Activated T-helper 17 cell treated with anti-CD3 and anti-CD28 coated beads, Interleukin-2, amount 50 U/mL, for 72 hours (primary cell): ENCODE measurements around the gene CDA. TPM values are rescaled to one million over a fixed set of nuclear protein-coding genes. Genes with fewer than 3 reads are reported as not detected.

Experiments
- ATAC-seq: fragments of 150-1000 bp; cut with Tn5 transposase; replicated peaks from 2 replicates; pipeline ENCODE4 v1.10.0; 2021; ENCODE audit warnings: mild to moderate bottlenecking, moderate library complexity
- H3K27ac Mint-ChIP-seq: one replicate; pipeline ENCODE4 v1.8.0; 2022; ENCODE audit warnings: mixed read lengths
- H3K27me3 Mint-ChIP-seq: one replicate; pipeline ENCODE4 v1.8.0; 2022; ENCODE audit warnings: mixed read lengths
- H3K36me3 Mint-ChIP-seq: one replicate; pipeline ENCODE4 v1.8.0; 2022; ENCODE audit warnings: low read depth, mild to moderate bottlenecking, mixed read lengths
- H3K4me1 Mint-ChIP-seq: one replicate; pipeline ENCODE4 v1.8.0; 2022; ENCODE audit warnings: mixed read lengths
- H3K4me3 Mint-ChIP-seq: one replicate; pipeline ENCODE4 v1.8.0; 2022; ENCODE audit warnings: mild to moderate bottlenecking, mixed read lengths
- H3K9me3 Mint-ChIP-seq: one replicate; pipeline ENCODE4 v1.8.0; 2022; ENCODE audit warnings: mixed read lengths
- total RNA-seq, 2 donors: library from RNA; stranded (reverse); gene quantifications; one replicate each; pipeline ENCODE4 v1.2.3, GENCODE V29; 2022

Gene CDA
- total RNA-seq, 2 donors from 2014 or later = not detected

GRCh38 chr1:20618550-20618949 lies 29.7 kb downstream of the CDA start:
- no peak overlapping the region for H3K27ac Mint-ChIP-seq
- no peak for ATAC-seq
- no peaks in the 10 kb centered on the region for H3K36me3 Mint-ChIP-seq
- peaks cover 16% of the 10 kb centered on the region for H3K27me3 Mint-ChIP-seq
- no peak overlapping the region for H3K4me3 Mint-ChIP-seq
- H3K4me1 Mint-ChIP-seq = no peaks in the 10 kb centered on the region
- H3K9me3 Mint-ChIP-seq = no peaks in the 10 kb centered on the region

DNA sequence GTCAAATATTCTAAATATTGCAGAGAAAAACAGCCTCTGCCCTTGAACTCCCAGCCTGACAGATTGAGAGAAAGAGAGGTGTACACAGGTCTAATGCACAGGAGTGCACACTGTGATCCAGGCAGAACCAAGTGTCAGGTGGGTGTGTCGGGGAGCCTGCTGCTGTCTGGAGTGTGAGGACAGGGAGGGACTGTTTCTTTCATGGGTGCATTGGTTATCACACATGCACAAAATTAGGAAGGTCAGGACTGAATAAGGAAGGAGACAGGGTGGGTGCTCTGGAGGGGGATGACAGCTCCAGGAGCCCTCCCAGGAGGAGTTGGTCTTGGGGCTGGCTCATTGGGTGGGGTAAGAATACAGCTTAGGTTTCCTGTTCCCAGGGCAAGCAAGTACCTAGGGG lies 31.1 kb downstream of the CDA start:
- Mint-ChIP-seq H3K9me3 (no peaks in the 10 kb centered on the region), H3K4me3 (no peak overlapping the region), H3K36me3 (no peaks in the 10 kb centered on the region), H3K4me1 (no peaks in the 10 kb centered on the region), H3K27ac (no peak overlapping the region), H3K27me3 (peaks cover 16% of the 10 kb centered on the region)
- ATAC-seq = no peak

DNA sequence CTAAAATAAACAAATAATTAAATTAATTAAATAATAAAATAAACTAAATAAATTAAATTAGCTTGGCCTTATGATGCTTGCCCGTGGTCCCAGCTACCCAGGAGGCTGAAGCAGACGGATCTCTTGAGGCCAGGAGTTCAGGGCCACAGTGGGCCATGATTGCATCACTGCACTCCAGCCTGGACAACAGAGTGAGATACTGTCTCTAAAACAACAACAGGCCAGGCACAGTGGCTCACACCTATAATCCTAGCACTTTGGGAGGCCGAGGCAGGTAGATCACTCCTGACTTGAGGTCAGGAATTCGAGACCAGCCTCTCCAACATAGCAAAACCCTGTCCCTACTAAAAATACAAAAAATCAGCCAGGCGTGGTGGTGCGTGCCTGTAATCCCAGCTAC lies 32.1 kb downstream of the CDA start:
- Mint-ChIP-seq H3K27ac (no peak overlapping the region), H3K27me3 (peaks cover 16% of the 10 kb centered on the region), H3K9me3 (no peaks in the 10 kb centered on the region), H3K4me1 (no peaks in the 10 kb centered on the region), H3K36me3 (no peaks in the 10 kb centered on the region), H3K4me3 (no peak overlapping the region)
- ATAC-seq = no peak

GRCh38 chr1:20624709-20625108 lies 35.8 kb downstream of the CDA start:
- ATAC-seq = no peak
- no peak overlapping the region for H3K27ac Mint-ChIP-seq
- H3K9me3 Mint-ChIP-seq = no peaks in the 10 kb centered on the region
- peaks cover 4% of the 10 kb centered on the region for H3K27me3 Mint-ChIP-seq
- no peaks in the 10 kb centered on the region for H3K4me1 Mint-ChIP-seq
- H3K36me3 Mint-ChIP-seq = no peaks in the 10 kb centered on the region
- no peak overlapping the region for H3K4me3 Mint-ChIP-seq

GRCh38 chr1:20625176-20626097 lies 36.5 kb downstream of the CDA start:
- no peaks in the 10 kb centered on the region for H3K27me3 Mint-ChIP-seq
- no peak for ATAC-seq
- H3K9me3 Mint-ChIP-seq = no peaks in the 10 kb centered on the region
- no peak overlapping the region for H3K27ac Mint-ChIP-seq
- no peaks in the 10 kb centered on the region for H3K36me3 Mint-ChIP-seq
- no peak overlapping the region for H3K4me3 Mint-ChIP-seq
- no peaks in the 10 kb centered on the region for H3K4me1 Mint-ChIP-seq

DNA sequence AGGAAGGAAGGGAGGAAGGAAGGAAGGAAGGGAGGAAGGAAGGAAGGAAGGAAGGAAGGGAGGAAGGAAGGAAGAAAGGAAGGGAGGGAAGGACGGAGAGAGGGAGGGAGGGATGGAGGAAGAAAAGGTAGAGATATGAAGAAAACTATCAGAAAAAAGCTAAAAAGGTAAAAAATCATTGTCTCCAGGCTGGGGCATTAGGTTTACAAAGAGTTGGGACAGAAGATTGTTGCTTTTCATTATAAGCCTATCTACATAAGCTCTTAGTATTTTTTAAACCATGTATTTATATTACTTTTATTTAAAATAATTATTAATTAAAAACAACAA lies 37.2 kb downstream of the CDA start:
- Mint-ChIP-seq H3K4me1 (no peaks in the 10 kb centered on the region), H3K9me3 (no peaks in the 10 kb centered on the region), H3K27ac (no peak overlapping the region), H3K4me3 (no peak overlapping the region), H3K27me3 (no peaks in the 10 kb centered on the region), H3K36me3 (no peaks in the 10 kb centered on the region)
- ATAC-seq = no peak

GRCh38 chr1:20626524-20626923 lies 37.6 kb downstream of the CDA start:
- no peaks in the 10 kb centered on the region for H3K4me1 Mint-ChIP-seq
- ATAC-seq = no peak
- H3K4me3 Mint-ChIP-seq = no peak overlapping the region
- no peaks in the 10 kb centered on the region for H3K9me3 Mint-ChIP-seq
- H3K27me3 Mint-ChIP-seq = no peaks in the 10 kb centered on the region
- H3K27ac Mint-ChIP-seq = no peak overlapping the region
- no peaks in the 10 kb centered on the region for H3K36me3 Mint-ChIP-seq

DNA sequence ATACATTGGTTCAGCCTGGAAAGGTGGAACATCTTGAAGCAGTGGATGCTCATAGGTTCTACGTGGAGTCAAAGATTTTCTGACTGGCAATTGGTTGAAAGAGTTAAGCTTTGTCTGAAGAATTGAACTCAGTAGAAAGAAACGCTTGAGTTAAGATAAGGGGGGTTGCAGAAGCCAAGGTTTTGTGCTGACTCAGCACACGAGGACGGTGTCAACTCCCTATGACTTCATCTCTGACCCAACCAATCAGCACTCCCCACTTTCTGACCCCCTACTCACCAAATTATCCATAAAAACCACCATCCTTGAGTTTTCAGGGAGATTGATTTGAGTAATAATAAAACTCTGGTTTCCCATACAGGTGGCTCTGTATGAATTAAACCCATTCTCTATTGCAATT lies 41.8 kb downstream of the CDA start:
- H3K9me3 Mint-ChIP-seq = no peaks in the 10 kb centered on the region
- H3K36me3 Mint-ChIP-seq = no peaks in the 10 kb centered on the region
- no peaks in the 10 kb centered on the region for H3K4me1 Mint-ChIP-seq
- H3K27ac Mint-ChIP-seq = no peak overlapping the region
- H3K4me3 Mint-ChIP-seq = no peak overlapping the region
- no peak for ATAC-seq
- no peaks in the 10 kb centered on the region for H3K27me3 Mint-ChIP-seq

GRCh38 chr1:20632386-20632785 lies 43.5 kb downstream of the CDA start:
- H3K4me3 Mint-ChIP-seq = peak overlapping the region; percentile 60

GRCh38 chr1:20633190-20634064 lies 44.5 kb downstream of the CDA start, which contains the start of gene PINK1:
Gene PINK1 (plus strand): TSS chr1:20633458. CDS start chr1:20633549, 91 bp downstream.
- peak within 1 kb of the TSS; percentile 88 for H3K4me3 Mint-ChIP-seq

More at GRCh38 chr1:20632386-20632785, 43.5 kb downstream of the CDA start:
- Mint-ChIP-seq H3K4me1 (no peaks in the 10 kb centered on the region), H3K27me3 (no peaks in the 10 kb centered on the region), H3K9me3 (no peaks in the 10 kb centered on the region), H3K36me3 (no peaks in the 10 kb centered on the region), H3K27ac (no peak overlapping the region)
- ATAC-seq = no peak

DNA sequence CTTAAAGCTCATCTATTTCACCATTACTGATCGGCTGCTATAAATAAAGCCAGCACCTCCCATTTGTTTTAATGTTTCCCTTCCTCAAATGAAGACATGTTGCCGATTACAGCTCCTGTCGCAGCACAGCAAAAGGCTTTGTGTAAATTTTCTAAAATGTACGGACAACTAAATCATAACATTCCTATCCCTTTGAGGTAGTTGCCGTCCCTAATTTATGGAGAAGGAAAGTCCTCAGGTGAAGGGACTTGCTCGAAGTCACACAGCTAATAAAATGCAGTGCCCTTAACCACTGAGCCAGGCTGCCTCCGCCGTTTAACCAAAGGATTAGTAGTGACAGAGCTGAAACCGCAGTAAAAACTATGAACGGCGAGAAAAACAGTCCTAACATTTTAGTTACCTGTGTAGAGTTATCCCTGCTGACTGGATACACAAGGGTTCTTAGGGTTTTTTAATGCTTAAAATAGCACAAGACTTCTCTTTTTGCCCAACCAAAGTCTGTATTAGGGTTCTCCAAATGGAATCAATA lies 45.2 kb downstream of the CDA start:
- Mint-ChIP-seq H3K36me3 (peaks cover 7% of the 10 kb centered on the region), H3K4me1 (no peaks in the 10 kb centered on the region), H3K9me3 (no peaks in the 10 kb centered on the region), H3K27ac (peak overlapping the region; percentile 81), H3K27me3 (no peaks in the 10 kb centered on the region), H3K4me3 (peak overlapping the region; percentile 88)
- peak; percentile 55 for ATAC-seq

More at GRCh38 chr1:20633190-20634064, 44.5 kb downstream of the CDA start, which contains the start of gene PINK1:
- Mint-ChIP-seq H3K36me3 (peaks cover under 1% of the 10 kb centered on the region), H3K27me3 (no peaks in the 10 kb centered on the region), H3K9me3 (no peaks in the 10 kb centered on the region), H3K4me1 (no peaks in the 10 kb centered on the region), H3K27ac (peak within 1 kb of the TSS; percentile 81)
- peak; percentile 88 for ATAC-seq

DNA sequence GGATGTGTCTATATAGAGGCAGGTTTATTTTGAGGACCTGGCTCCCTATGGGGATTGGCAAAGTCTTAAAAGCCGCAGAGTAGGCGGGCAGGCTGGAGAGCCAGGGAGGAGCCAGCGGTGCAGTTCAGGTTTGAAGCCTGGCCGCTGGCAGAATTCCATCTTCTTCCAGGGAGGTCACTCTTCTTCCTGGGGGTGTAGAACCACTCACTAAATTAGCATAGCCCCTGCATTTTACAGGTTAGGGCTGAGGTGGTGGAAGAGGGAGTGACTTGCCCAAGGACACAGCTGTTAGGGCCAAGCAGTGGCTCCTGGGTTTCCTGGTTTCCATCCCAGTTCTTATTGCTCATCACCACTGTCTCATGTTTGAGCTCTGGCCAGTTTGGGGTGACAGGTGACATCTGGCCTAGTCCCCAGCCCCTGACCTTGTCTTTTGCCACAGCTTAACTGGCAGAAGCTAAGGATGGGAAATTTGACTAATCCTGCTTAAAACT lies 45.7 kb downstream of the CDA start:
- no peaks in the 10 kb centered on the region for H3K9me3 Mint-ChIP-seq
- peak overlapping the region; percentile 88 for H3K4me3 Mint-ChIP-seq
- H3K36me3 Mint-ChIP-seq = peaks cover 8% of the 10 kb centered on the region

DNA sequence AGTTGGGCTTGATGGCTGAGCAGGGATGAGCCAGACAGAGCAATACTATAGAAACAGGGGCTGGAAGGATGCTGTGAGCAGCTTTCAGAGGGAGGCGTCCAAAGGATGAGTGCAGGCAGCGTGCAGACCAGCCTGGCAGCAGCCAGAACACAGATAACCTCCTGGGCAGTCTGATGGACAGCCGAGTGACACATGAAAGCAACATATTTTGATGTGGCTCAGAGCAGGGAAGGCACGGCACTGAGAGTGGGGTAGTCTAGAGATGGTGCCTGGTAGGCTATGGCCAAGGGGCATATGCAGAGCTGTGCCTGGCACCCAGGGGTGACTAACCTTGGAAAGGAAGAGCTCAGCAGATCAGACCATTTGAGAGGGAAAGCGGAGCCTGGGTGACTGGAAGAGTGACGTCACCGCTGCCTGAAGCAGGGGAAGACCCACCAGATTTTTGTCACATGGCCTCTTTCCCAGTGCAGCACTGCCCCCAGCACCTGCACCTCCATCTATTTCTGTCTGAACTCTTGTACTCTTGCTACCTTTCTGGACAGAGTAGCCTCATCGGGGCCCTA lies 48.0 kb downstream of the CDA start:
- no peaks in the 10 kb centered on the region for H3K27me3 Mint-ChIP-seq
- H3K36me3 Mint-ChIP-seq = peaks cover 8% of the 10 kb centered on the region
- no peaks in the 10 kb centered on the region for H3K4me1 Mint-ChIP-seq
- no peak for ATAC-seq
- no peaks in the 10 kb centered on the region for H3K9me3 Mint-ChIP-seq
- H3K27ac Mint-ChIP-seq = peak overlapping the region; percentile 71
- no peak overlapping the region for H3K4me3 Mint-ChIP-seq

More for the DNA sequence above, 45.7 kb downstream of the CDA start:
- H3K27me3 Mint-ChIP-seq = no peaks in the 10 kb centered on the region
- H3K4me1 Mint-ChIP-seq = no peaks in the 10 kb centered on the region
- ATAC-seq = peak; percentile 42
- peak overlapping the region; percentile 81 for H3K27ac Mint-ChIP-seq

GRCh38 chr1:20640183-20640597 lies 51.3 kb downstream of the CDA start:
- peak; percentile 83 for ATAC-seq
- no peaks in the 10 kb centered on the region for H3K4me1 Mint-ChIP-seq

More at GRCh38 chr1:20640183-20640597, 51.3 kb downstream of the CDA start:
- Mint-ChIP-seq H3K9me3 (no peaks in the 10 kb centered on the region), H3K4me3 (no peak overlapping the region), H3K27ac (no peak overlapping the region), H3K36me3 (peaks cover 8% of the 10 kb centered on the region), H3K27me3 (no peaks in the 10 kb centered on the region)
